ENCODE data around the gene PSME3.
"Not testable (repeated sequence)": the region's sequence is repeated elsewhere in the genome, so short reads cannot be mapped to it uniquely, and the experiment has no call there.

Gene PSME3

GRCh38 chr17:42868338-42868737 is 35.1 kb downstream of the PSME3 start:
- H3K4me1 ChIP-seq (ENCODE audit: insufficient read depth, low read length) = peaks cover 8% of the 10 kb centered on the region; the same call in 1 of the 2 replicates
- no peaks in the 10 kb centered on the region for H3K36me3 ChIP-seq (ENCODE audit: insufficient read depth, low read length)
- H3K9me3 ChIP-seq (ENCODE audit: control insufficient read depth, insufficient read depth, low read length) = 0 out of 2 replicates have a peak, but pooled peaks cover 5% of the 10 kb centered on the region
- no peak overlapping the region for H3K9ac ChIP-seq (ENCODE audit: low read depth, low read length)

- Histone ChIP-seq H3K36me3 (ENCODE audit: insufficient read depth, low read length) (no peaks in the 10 kb centered on the region), H3K4me1 (ENCODE audit: insufficient read depth, low read length) (no peaks in the 10 kb centered on the region), H3K9me3 (ENCODE audit: control insufficient read depth, insufficient read depth, low read length) (peaks cover 5% of the 10 kb centered on the region; the same call in 1 of the 2 replicates), H3K9ac (ENCODE audit: low read depth, low read length) (no peak overlapping the region)
These were observed 38.5 kb downstream of the PSME3 start for GRCh38 chr17:42871647-42872046.

- Histone ChIP-seq H3K36me3 (ENCODE audit: insufficient read depth, low read length) (no peaks in the 10 kb centered on the region), H3K9ac (ENCODE audit: low read depth, low read length) (no peak overlapping the region), H3K4me1 (ENCODE audit: insufficient read depth, low read length) (no peaks in the 10 kb centered on the region), H3K9me3 (ENCODE audit: control insufficient read depth, insufficient read depth, low read length) (peaks cover 5% of the 10 kb centered on the region; the same call in 1 of the 2 replicates)
These were observed 39.2 kb downstream of the PSME3 start for GRCh38 chr17:42872251-42872965.

- no peak overlapping the region for H3K9ac ChIP-seq (ENCODE audit: low read depth, low read length)
- peaks cover 5% of the 10 kb centered on the region; the same call in 1 of the 2 replicates for H3K9me3 ChIP-seq (ENCODE audit: control insufficient read depth, insufficient read depth, low read length)
- peaks cover 1% of the 10 kb centered on the region; the same call in 1 of the 2 replicates for H3K4me1 ChIP-seq (ENCODE audit: insufficient read depth, low read length)
- H3K36me3 ChIP-seq (ENCODE audit: insufficient read depth, low read length) = no peaks in the 10 kb centered on the region
These were observed 40.1 kb downstream of the PSME3 start for GRCh38 chr17:42873315-42873714.

- not testable (repeated sequence) for H3K9ac ChIP-seq (ENCODE audit: low read depth, low read length); H3K9me3 ChIP-seq (ENCODE audit: control insufficient read depth, insufficient read depth, low read length); H3K36me3 ChIP-seq (ENCODE audit: insufficient read depth, low read length); H3K4me1 ChIP-seq (ENCODE audit: insufficient read depth, low read length)
These were observed 40.9 kb downstream of the PSME3 start for GRCh38 chr17:42873932-42874695.

- no peak overlapping the region for H3K9ac ChIP-seq (ENCODE audit: low read depth, low read length)
- no peaks in the 10 kb centered on the region; the same call in 1 of the 2 replicates for H3K9me3 ChIP-seq (ENCODE audit: control insufficient read depth, insufficient read depth, low read length)
- H3K36me3 ChIP-seq (ENCODE audit: insufficient read depth, low read length) = no peaks in the 10 kb centered on the region
- H3K4me1 ChIP-seq (ENCODE audit: insufficient read depth, low read length) = peaks cover 7% of the 10 kb centered on the region
These were observed 43.8 kb downstream of the PSME3 start for GRCh38 chr17:42877037-42877436.

- Histone ChIP-seq H3K4me1 (ENCODE audit: insufficient read depth, low read length) (peaks cover 7% of the 10 kb centered on the region), H3K9ac (ENCODE audit: low read depth, low read length) (no peak overlapping the region; the same call in 1 of the 2 replicates), H3K36me3 (ENCODE audit: insufficient read depth, low read length) (no peaks in the 10 kb centered on the region), H3K9me3 (ENCODE audit: control insufficient read depth, insufficient read depth, low read length) (no peaks in the 10 kb centered on the region; the same call in 1 of the 2 replicates)
These were observed 45.1 kb downstream of the PSME3 start for GRCh38 chr17:42878123-42878880.

- peaks cover 7% of the 10 kb centered on the region for H3K4me1 ChIP-seq (ENCODE audit: insufficient read depth, low read length)
These were observed 45.9 kb downstream of the PSME3 start for GRCh38 chr17:42878924-42879595.

GRCh38 chr17:42879596-42879985 is 46.4 kb downstream of the PSME3 start:
- no peaks in the 10 kb centered on the region; the same call in 1 of the 2 replicates for H3K9me3 ChIP-seq (ENCODE audit: control insufficient read depth, insufficient read depth, low read length)
- H3K36me3 ChIP-seq (ENCODE audit: insufficient read depth, low read length) = no peaks in the 10 kb centered on the region
- H3K9ac ChIP-seq (ENCODE audit: low read depth, low read length) = no peak overlapping the region
- peaks cover 7% of the 10 kb centered on the region for H3K4me1 ChIP-seq (ENCODE audit: insufficient read depth, low read length)

More at GRCh38 chr17:42878924-42879595, 45.9 kb downstream of the PSME3 start:
- Histone ChIP-seq H3K9ac (ENCODE audit: low read depth, low read length) (no peak overlapping the region), H3K36me3 (ENCODE audit: insufficient read depth, low read length) (no peaks in the 10 kb centered on the region), H3K9me3 (ENCODE audit: control insufficient read depth, insufficient read depth, low read length) (no peaks in the 10 kb centered on the region; the same call in 1 of the 2 replicates)

- Histone ChIP-seq H3K9me3 (ENCODE audit: control insufficient read depth, insufficient read depth, low read length) (no peaks in the 10 kb centered on the region), H3K4me1 (ENCODE audit: insufficient read depth, low read length) (peaks cover 7% of the 10 kb centered on the region), H3K36me3 (ENCODE audit: insufficient read depth, low read length) (no peaks in the 10 kb centered on the region), H3K9ac (ENCODE audit: low read depth, low read length) (no peak overlapping the region)
These were observed 47.6 kb downstream of the PSME3 start for GRCh38 chr17:42880776-42881310.

GRCh38 chr17:42881706-42882105 is 48.5 kb downstream of the PSME3 start:
- H3K36me3 ChIP-seq (ENCODE audit: insufficient read depth, low read length); H3K4me1 ChIP-seq (ENCODE audit: insufficient read depth, low read length); H3K9me3 ChIP-seq (ENCODE audit: control insufficient read depth, insufficient read depth, low read length); H3K9ac ChIP-seq (ENCODE audit: low read depth, low read length): not testable (repeated sequence)

- Histone ChIP-seq H3K36me3 (ENCODE audit: insufficient read depth, low read length) (no peaks in the 10 kb centered on the region), H3K9ac (ENCODE audit: low read depth, low read length) (no peak overlapping the region), H3K9me3 (ENCODE audit: control insufficient read depth, insufficient read depth, low read length) (no peaks in the 10 kb centered on the region), H3K4me1 (ENCODE audit: insufficient read depth, low read length) (peaks cover 7% of the 10 kb centered on the region)
These were observed 49.0 kb downstream of the PSME3 start for GRCh38 chr17:42882166-42882565.

- Histone ChIP-seq H3K36me3 (ENCODE audit: insufficient read depth, low read length) (no peaks in the 10 kb centered on the region), H3K4me1 (ENCODE audit: insufficient read depth, low read length) (no peaks in the 10 kb centered on the region; the same call in 1 of the 2 replicates), H3K9me3 (ENCODE audit: control insufficient read depth, insufficient read depth, low read length) (no peaks in the 10 kb centered on the region), H3K9ac (ENCODE audit: low read depth, low read length) (no peak overlapping the region)
These were observed 50.8 kb downstream of the PSME3 start for GRCh38 chr17:42883802-42884558.

All from ES-I3 (cell line).